HEK293T (cell line): ENCODE measurements around the gene LPIN2.

Experiments
- CTCF ChIA-PET: fragments of 350-600 bp; formaldehyde crosslinking; extraction: SDS; loops from one replicate; lab custom pipeline; 2021; ENCODE audit warnings: antibody characterized with exemption, inconsistent platforms; lab: Yijun Ruan, JAX
- POLR2A ChIA-PET: fragments of 350-600 bp; formaldehyde crosslinking; extraction: SDS; loops from one replicate; lab custom pipeline; 2020; ENCODE audit warnings: antibody characterized with exemption, inconsistent platforms; lab: Yijun Ruan, JAX
- DNase-seq: peaks from one replicate; pipeline ENCODE4 v3.0.0; 2012; ENCODE audit warnings: mixed read lengths; ENCODE audit errors: extremely low spot score
- ARNT ChIP-seq: fragments of 450-650 bp; IDR thresholded peaks from 2 replicates; pipeline ENCODE4 v1.6.1; 2017; ENCODE audit warnings: mild to moderate bottlenecking
- BHLHE40 ChIP-seq: fragments of 450-650 bp; IDR thresholded peaks from 2 replicates; pipeline ENCODE4 v1.6.1; 2016; ENCODE audit warnings: mild to moderate bottlenecking, moderate library complexity, borderline replicate concordance
- CTBP1 ChIP-seq: fragments of 450-650 bp; IDR thresholded peaks from 2 replicates; pipeline ENCODE4 v1.6.1; 2016; ENCODE audit warnings: borderline replicate concordance
- ELF4 ChIP-seq: fragments of 450-650 bp; IDR thresholded peaks from 2 replicates; pipeline ENCODE4 v1.6.1; 2017; ENCODE audit warnings: antibody characterized with exemption
- FOXA1 ChIP-seq: fragments of 450-650 bp; IDR thresholded peaks from 2 replicates; pipeline ENCODE4 v1.6.1; 2016; ENCODE audit warnings: mild to moderate bottlenecking
- FOXK2 ChIP-seq: fragments of 450-650 bp; IDR thresholded peaks from 2 replicates; pipeline ENCODE4 v1.6.1; 2016; ENCODE audit warnings: mild to moderate bottlenecking
- FOXM1 ChIP-seq: fragments of 450-650 bp; IDR thresholded peaks from 2 replicates; pipeline ENCODE4 v1.6.1; 2017; ENCODE audit warnings: mild to moderate bottlenecking, borderline replicate concordance
- HDGF ChIP-seq: fragments of 450-650 bp; IDR thresholded peaks from 2 replicates; pipeline ENCODE4 v1.6.1; 2017; ENCODE audit warnings: antibody characterized with exemption, borderline replicate concordance
- L3MBTL2 ChIP-seq: fragments of 450-650 bp; conservative IDR thresholded peaks from 2 replicates; pipeline ENCODE4 v1.6.1; 2016; ENCODE audit warnings: mild to moderate bottlenecking
- LEF1 ChIP-seq: fragments of 450-650 bp; IDR thresholded peaks from 2 replicates; pipeline ENCODE4 v1.6.1; 2017; ENCODE audit warnings: mild to moderate bottlenecking, borderline replicate concordance
- NFRKB ChIP-seq: fragments of 450-650 bp; IDR thresholded peaks from 2 replicates; pipeline ENCODE4 v1.6.1; 2016; ENCODE audit warnings: mild to moderate bottlenecking, moderate library complexity
- SP1 ChIP-seq: fragments of 450-650 bp; IDR thresholded peaks from 2 replicates; pipeline ENCODE4 v1.6.1; 2017
- SUZ12 ChIP-seq: fragments of 450-650 bp; IDR thresholded peaks from 2 replicates; pipeline ENCODE4 v1.6.1; 2016; ENCODE audit warnings: mild to moderate bottlenecking
- TARDBP ChIP-seq: fragments of 450-650 bp; IDR thresholded peaks from 2 replicates; pipeline ENCODE4 v1.6.1; 2016
- ZNF384 ChIP-seq: fragments of 450-650 bp; IDR thresholded peaks from 2 replicates; pipeline ENCODE4 v1.6.1; 2016
- TF ChIP-seq, protein P1 (sequence below): fragments of 450-650 bp; IDR thresholded peaks from 2 replicates; pipeline ENCODE4 v1.6.1; 2016

Gene LPIN2, protein sequence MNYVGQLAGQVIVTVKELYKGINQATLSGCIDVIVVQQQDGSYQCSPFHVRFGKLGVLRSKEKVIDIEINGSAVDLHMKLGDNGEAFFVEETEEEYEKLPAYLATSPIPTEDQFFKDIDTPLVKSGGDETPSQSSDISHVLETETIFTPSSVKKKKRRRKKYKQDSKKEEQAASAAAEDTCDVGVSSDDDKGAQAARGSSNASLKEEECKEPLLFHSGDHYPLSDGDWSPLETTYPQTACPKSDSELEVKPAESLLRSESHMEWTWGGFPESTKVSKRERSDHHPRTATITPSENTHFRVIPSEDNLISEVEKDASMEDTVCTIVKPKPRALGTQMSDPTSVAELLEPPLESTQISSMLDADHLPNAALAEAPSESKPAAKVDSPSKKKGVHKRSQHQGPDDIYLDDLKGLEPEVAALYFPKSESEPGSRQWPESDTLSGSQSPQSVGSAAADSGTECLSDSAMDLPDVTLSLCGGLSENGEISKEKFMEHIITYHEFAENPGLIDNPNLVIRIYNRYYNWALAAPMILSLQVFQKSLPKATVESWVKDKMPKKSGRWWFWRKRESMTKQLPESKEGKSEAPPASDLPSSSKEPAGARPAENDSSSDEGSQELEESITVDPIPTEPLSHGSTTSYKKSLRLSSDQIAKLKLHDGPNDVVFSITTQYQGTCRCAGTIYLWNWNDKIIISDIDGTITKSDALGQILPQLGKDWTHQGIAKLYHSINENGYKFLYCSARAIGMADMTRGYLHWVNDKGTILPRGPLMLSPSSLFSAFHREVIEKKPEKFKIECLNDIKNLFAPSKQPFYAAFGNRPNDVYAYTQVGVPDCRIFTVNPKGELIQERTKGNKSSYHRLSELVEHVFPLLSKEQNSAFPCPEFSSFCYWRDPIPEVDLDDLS

DNA sequence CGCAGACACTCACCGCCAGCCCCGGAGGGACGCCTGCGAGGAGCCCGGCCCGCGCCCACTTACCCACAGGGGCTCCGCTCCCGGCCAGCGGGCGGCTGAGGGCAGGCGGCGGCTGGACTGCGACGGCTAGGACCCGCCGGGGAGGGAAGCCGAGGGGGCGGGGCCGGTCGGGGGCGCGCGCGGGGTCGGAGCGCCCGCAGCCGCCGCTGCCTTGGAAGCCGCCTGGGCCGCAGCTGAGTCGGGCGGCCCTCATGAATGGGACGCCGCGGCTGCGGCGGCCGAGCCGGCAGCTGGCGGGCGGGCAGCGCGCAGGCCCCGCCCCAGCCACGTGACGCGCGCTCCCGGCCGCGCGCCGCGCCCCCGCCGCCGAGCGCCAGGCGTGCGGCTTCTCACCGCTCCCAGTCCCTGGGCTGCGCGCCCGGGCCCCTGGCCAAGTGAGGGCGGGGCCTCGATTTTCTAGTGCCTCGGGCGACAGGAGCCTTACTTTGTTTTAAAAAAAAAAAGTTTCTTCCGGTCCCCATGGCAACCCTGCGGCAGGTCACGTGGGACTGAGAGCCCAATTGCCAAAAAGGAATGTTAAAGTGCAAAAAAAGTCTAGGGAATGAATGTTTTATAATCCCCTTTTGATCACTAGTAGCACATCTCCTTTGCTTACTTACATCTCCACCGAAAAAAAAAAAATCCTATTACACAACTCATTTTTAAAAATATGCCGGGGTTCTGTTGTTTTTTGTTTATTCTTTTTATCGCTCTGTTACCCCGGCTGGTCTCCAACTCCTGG is at the start of gene LPIN2:
TSS of gene LPIN2 (minus strand) at position 121 of the 781 bp plus-strand sequence. CDS start 52,304 bp downstream, outside the sequence.
- ChIA-PET CTCF (no interaction called here), POLR2A (no interaction called here)
- peak; percentile 90 for DNase-seq
- TF ChIP-seq, protein P1, sequence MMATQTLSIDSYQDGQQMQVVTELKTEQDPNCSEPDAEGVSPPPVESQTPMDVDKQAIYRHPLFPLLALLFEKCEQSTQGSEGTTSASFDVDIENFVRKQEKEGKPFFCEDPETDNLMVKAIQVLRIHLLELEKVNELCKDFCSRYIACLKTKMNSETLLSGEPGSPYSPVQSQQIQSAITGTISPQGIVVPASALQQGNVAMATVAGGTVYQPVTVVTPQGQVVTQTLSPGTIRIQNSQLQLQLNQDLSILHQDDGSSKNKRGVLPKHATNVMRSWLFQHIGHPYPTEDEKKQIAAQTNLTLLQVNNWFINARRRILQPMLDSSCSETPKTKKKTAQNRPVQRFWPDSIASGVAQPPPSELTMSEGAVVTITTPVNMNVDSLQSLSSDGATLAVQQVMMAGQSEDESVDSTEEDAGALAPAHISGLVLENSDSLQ: peak; percentile 39; the same call in 1 of the 2 replicates
- TF ChIP-seq ZNF384 (peak; percentile 85), ELF4 (no peak)

DNA sequence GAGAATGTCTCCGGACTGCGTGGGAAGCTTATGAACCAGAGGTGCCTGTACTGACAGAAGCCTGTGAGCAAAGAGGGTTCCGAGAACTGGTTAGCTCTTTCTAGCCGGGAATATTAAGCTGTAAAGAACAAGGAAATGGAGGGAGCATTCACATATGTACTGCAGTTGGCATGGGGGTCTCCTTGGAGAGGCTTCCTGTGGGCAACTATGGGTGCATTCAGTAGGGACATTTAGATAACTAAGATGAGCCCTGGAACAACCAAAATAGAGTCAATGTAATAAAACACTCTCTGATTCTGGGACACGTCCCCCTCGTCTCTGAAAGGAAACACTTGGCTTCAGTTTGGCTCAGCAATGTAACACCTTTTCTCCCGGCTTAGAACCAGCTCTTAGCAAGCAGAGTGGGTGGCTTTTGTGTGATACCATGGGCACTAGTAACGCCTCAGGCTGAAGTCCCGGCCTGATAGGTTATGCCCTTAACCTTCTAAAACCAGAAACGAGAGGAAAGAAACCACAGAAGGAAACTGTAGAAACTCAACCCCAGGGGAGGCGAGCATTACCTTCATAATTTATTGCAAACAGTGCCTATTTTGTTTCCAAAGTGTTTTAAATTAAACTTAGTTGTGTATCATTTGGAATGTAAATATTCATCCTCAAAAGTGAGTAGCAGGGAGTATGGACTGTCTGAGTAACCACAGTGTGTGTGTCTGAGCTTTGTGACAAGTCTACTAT is 48.8 kb upstream of the LPIN2 start:
- no peak for DNase-seq
- ChIA-PET CTCF (interaction anchor here (0.9 to 1.0 kb wide), 2 partner anchors 12 to 90 kb away, joined by 4 read pairs; no protein-coding TSS in a partner anchor), POLR2A (no interaction called here)
- TF ChIP-seq HDGF (no peak), TARDBP (no peak), SP1 (no peak), ELF4 (no peak), CTBP1 (no peak), FOXM1 (no peak), ZNF384 (no peak), FOXK2 (no peak), FOXA1 (no peak), L3MBTL2 (no peak)
- TF ChIP-seq, protein P1: no peak

DNA sequence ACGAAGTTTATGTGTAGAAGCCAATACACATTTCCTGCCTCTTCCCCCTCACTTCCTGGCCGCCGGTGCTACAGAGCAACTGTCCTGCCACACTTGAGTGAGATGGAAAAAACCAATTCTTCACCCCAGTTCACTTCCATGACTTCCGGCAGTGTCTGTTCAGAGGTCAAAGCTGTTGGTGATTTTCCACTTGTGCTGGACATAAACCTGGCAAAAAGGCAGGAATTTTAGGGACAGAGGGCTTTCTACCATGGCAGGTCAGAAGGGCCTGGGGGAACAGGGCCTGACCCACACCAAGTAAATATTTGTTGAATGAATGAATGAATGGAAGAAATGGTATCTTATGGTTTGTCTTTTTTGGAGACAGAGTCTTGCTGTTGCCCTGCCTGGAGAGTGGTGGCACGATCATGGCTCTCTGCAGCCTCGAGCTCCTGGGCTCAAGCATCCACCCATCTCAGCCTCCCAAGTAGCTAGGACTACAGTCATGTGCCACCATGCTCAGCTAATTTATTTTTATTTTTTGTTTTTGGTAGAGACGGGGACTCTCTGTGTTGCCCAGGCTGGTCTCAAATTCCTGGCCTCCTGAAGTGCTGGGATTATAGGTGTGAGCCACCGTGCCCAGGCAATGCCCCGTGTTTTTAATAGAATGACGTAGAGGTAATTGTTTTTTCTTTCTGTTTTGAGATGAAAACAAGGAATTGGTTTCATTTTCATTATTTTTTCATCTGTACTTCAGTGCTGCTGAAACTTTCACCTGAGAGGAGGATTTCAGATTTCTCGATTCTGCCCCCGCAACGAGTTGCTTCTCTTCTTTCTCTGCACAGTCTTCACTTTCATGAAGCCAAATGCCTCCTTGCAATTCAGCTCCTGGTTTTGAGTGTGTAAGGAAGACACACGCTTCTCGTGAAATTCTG is 48.0 kb upstream of the LPIN2 start:
- CTCF ChIA-PET: interaction anchor here (0.6 kb wide), 1 partner anchor 102 kb away, joined by 6 read pairs; no protein-coding TSS in a partner anchor

DNA sequence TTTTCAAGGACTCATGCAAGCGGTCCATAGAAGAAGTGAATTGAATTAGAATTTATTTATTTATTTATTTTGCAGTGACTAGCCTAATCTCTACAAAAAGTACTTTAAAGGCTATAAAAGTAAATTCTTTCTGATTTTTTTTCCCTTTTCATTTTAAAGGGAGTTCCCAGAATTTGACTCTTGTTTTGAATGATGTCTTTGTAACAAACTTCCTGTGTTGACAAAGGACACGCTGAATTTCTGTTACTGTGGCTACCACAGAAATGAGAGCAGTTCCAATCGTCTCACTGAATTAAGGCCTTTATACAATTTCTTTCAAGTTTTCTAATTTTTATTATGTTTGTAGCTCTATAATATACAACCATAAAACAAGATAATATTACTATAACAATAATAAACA is 46.3 kb upstream of the LPIN2 start:
- CTCF ChIA-PET: no interaction called here
- POLR2A ChIA-PET: interaction anchor here (0.6 kb wide), 1 partner anchor 60 kb away, joined by 3 read pairs; no protein-coding TSS in a partner anchor
- TF ChIP-seq CTBP1: no peak
- no peak for TF ChIP-seq ARNT
- TF ChIP-seq LEF1: no peak
- TF ChIP-seq BHLHE40: no peak
- no peak for TF ChIP-seq SP1
- no peak for TF ChIP-seq L3MBTL2
- no peak for TF ChIP-seq SUZ12
- DNase-seq: no peak

More for the DNA sequence above, 48.0 kb upstream of the LPIN2 start:
- POLR2A ChIA-PET: no interaction called here
- DNase-seq: no peak
- TF ChIP-seq SUZ12 (no peak), NFRKB (no peak), ELF4 (no peak), ZNF384 (no peak), LEF1 (no peak), SP1 (no peak), FOXA1 (no peak), ARNT (no peak), HDGF (no peak)
- TF ChIP-seq, protein P1: no peak
